HG02981 (cell line): ENCODE data around the gene HINT2.

ENCODE experiments used
- ATAC-seq: cut with Tn5 transposase; IDR thresholded peaks from one replicate; pipeline ENCODE4 v1.9.1; 2021; ENCODE audit warnings: mild to moderate bottlenecking, moderate library complexity; ENCODE audit not compliant: unreplicated experiment

Gene HINT2

DNA sequence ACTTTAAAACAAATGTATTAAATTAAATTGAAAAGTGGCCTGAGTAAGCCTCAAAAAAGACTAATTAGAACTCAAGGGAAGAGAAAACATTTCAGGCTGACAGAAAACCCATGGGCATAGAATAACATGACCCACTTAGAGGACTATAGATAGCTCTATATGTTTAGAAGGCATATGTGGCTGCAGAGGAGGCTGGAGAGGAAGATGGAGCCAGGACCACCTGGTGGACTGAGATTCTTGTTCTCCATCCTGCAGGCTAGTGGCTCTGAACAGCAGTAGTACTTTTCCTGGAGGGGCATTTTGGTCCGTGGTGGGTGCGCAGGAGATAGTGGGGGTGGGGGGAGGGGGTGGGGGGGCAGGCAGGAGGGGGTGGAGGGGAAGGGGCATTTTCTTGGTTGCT is 33.8 kb downstream of the HINT2 start:
- ATAC-seq = no peak

DNA sequence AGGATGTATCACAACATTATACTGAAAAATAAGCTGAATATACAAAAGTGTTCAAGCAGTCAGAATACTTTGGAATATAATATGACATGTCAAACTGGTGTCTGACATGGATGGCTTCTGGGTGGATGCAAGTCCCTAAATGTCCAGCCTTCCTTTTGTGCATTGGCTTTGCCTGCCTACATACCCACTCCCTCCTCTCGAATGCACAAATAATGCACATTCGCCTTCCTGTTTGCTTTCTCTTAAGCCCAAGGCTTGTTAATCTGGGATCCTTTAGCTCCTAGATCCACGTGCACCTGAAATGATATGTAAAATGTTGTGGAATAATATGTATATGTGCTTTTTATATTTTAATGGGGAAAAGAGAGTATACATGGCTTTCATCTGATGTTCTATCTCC is 36.3 kb downstream of the HINT2 start:
- no peak for ATAC-seq

DNA sequence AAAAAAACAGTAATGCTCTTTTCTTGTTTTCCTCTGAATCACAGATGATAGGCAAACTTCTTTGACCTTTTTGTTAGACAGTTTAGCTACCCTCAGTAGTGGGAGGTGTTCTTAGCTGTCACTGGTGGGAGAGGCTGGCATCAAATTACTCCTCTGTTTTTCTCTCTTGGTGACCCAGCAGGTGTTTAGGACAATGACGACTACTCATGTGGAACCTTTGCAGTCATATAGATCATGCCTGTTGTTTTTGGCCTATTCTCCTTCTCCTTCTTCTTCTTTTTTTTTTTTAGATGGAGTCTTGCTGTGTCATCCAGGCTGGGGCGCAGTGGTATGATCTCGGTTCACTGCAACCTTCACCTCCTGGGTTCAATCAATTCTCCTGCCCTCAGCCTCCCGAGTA is 38.8 kb downstream of the HINT2 start:
- ATAC-seq = peak; percentile 61

DNA sequence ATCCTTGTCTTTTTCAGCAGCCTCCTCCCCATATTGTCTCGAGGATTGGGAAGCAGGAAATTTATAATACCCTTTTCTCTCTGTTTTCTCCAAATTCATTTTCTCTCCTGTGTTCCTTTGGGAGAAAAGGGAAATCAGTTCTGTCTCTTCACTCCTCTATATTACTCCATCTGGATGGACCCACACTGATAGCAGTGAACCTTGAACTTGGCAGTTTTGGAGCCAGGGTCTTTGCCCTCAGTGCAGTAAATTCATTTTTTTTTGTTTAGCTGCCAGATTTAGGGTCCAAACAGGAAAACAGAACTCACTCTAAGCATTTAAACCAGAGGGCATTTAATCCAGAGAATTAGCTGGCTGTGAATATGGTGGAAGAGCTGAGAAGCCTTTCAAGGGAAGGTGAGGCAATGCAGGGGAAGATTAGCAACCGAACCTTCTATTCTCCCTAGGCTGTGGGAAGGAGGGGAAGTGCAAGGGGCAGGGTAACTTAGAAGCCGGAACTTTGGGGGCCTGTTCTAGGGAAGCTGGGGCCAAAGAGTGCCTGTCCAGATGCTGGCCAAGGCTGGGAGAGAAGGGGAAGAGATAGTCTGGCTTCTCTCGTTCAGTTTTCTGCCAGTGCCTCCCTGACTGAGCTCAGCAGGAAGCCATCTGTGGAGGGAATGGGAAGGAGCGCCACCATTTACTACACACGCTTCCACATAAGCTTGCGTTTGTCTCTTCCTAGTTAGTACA is 39.8 kb downstream of the HINT2 start:
- ATAC-seq = no peak

DNA sequence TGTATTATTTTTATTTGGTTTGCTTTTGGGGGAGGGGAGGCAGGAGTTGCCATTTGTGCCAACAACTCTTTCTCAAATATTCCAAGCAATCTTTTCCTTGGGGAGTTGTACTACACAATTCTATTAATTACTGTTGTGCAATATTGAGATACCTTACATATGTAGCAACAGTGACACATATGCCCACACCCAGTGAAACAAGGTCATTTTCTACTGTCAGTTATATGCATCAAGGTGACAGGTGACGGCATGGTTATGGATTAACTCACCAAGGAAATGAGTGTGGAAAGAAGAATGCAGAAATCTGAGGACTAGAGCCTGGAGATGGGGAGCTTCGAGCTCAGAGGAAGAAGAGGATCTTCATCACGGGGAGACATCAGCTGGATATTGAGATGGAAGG is 42.9 kb downstream of the HINT2 start:
- ATAC-seq = no peak

DNA sequence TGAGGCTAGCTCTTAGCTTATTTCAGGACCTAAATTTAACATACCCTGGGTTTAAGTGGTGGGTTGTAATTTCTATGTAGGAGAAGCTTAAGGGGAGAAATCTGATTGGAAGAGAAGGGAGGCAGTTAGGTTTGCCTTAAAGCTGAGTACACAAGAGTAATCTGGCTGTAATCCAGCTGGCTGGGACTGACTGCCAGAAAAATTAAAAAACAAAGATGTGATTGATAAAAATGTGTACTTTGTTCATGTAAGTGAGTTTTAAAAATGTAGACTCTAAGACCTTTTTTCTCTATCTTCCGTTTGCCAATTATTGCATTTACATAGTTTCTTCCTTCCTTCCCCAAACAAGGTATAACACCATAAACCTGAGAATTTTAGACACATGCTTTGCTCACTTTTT is 43.3 kb downstream of the HINT2 start:
- ATAC-seq = no peak

DNA sequence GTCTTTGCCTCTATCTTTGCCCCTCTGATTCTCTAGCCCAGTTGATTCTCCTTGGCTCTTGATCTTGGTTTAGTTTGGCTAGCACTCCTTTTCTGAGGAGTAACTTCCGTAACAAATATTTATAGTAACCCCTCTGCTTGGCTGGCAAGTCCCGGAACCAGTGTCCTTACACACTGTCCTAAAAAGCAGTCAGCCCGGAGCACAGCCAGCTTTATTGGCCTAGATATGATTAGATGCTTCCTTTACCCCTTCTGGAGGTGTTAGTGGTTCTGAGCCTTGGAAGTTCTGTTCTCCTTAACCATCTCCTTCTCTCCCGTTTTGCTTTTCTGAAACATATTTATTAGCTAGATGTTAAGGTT is 43.8 kb downstream of the HINT2 start:
- ATAC-seq = no peak

DNA sequence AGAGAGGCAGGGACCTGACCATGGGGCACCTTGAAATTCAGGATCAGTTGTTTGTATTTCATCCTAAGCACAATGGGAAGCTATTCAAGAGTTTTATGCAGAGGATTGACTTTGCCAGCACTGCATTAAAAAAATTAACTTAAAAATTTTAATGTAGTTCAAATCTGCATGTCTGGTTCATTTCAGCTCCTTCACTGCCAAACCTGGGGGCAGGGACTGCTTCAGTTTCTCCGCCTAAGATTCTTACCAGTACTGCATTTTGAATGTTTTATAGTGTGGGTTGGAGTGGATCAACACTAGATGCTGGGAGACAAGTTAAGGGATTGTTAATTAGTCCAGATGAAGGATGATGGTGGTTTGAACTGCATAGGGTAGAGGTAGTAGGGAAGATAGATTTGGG is 45.1 kb downstream of the HINT2 start:
- ATAC-seq = no peak

DNA sequence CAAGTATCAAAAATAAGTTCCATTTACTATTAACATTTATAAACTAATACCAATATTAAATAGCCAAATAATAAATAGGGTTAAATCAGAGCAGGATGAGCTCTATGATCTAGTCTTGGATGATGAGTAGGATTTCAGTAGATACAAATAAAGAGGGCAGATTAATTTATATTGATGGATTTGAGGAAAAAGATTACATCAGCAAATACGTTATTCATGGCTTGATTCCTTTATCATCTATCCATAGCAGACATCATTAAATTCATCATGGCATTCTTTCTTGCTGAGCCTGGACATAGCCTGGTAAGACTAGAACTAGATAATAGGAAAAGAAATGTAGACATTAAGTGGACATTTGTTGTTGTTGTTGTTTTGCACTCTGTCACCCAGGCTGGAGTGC is 47.4 kb downstream of the HINT2 start:
- ATAC-seq = no peak

DNA sequence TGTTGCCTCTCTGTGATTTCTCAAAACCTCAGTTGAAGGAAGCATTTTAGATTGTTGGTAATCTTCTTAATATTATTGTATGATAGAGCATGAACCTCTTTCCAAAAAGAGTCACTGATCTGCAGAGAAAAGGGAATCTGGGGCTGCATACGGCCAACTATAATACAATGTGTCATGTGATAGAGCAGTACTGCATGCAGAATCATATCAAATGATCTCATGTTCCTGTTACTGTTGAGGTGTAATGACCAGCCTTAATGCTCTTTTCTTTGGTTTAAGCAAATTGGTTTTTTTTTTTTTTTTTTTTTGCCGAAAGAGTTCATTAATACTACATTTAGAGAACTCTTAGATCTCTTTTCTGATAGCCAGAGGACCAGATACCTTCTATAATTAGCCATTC is 47.8 kb downstream of the HINT2 start:
- no peak for ATAC-seq

DNA sequence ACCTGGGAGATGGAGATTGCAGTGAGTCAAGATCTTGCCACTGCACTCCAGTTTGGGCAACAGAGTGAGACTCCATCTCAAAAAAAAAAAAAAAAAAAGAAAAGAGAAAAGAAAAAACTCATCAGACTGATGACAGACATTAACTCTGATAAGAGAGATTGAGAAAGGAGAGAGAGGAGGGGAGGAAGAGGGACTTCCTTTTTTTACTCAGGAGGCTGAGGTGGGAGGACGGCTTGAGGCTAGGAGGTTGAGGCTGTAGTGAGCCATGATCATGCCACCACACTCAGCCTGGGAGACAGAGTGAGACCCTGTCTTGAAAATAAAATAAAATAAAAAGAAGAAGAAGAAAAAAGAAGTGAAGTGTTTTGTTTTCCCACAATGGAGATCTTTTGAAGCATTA is 51.0 kb downstream of the HINT2 start:
- ATAC-seq = no peak

DNA sequence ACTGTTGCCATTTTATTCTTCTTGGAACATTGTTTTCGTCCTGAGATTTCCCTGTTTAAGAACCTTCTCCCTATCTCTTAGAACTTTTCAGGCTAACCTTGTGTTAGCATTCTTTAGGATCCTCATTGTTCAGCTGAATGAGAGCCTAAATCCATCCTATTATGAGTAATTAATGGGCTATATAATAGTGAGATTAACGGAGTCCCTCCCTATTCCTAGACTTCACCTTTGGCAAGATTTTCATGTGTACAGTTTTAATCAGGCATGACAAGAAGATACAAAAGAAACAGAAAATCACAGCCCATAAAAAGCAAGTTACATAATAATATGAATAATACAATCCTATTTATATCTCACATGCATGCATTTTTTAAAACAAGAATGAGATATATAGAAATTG is 51.7 kb downstream of the HINT2 start:
- no peak for ATAC-seq
